Trophoblast cell (in vitro differentiated cells and primary cell): ENCODE data around the gene EIF5A2.
A peak's percentile ranks its signal among the peaks of the same experiment; 100 is the strongest.

ENCODE experiments used
- DNase-seq, 2 donors: peaks; one replicate each; pipeline ENCODE4 v3.0.0-alpha.2; 2016
- H2AFZ ChIP-seq: 2 replicates; pipeline ENCODE4 v1.6.1; 2013; ENCODE audit warnings: low read length, moderate library complexity, mild to moderate bottlenecking; ENCODE audit not compliant: insufficient read depth, poor library complexity
- H2AK5ac ChIP-seq: 2 replicates; pipeline ENCODE4 v1.6.1; 2013; ENCODE audit warnings: mild to moderate bottlenecking, low read length
- H2BK120ac ChIP-seq: 2 replicates; pipeline ENCODE4 v1.6.1; 2013; ENCODE audit warnings: low read length, mild to moderate bottlenecking, moderate library complexity; ENCODE audit not compliant: insufficient read depth, poor library complexity
- H2BK12ac ChIP-seq: 2 replicates; pipeline ENCODE4 v1.6.1; 2013; ENCODE audit warnings: mild to moderate bottlenecking, low read length, moderate library complexity
- H2BK5ac ChIP-seq: 2 replicates; pipeline ENCODE4 v1.6.1; 2013; ENCODE audit warnings: low read length, low read depth, moderate library complexity, mild to moderate bottlenecking; ENCODE audit not compliant: poor library complexity
- H3K14ac ChIP-seq: 2 replicates; pipeline ENCODE4 v1.6.1; 2013; ENCODE audit warnings: mild to moderate bottlenecking, low read length
- H3K18ac ChIP-seq: 2 replicates; pipeline ENCODE4 v1.6.1; 2013; ENCODE audit warnings: mild to moderate bottlenecking, low read length
- H3K23ac ChIP-seq: 2 replicates; pipeline ENCODE4 v1.6.1; 2013; ENCODE audit warnings: low read length
- H3K27ac ChIP-seq: 2 replicates; pipeline ENCODE4 v1.5.1; 2013; ENCODE audit warnings: low read depth, mild to moderate bottlenecking, inconsistent platforms, low read length, moderate library complexity
- H3K27me3 ChIP-seq: 2 replicates; pipeline ENCODE4 v1.6.1; 2013; ENCODE audit warnings: inconsistent platforms, mild to moderate bottlenecking, low read length, moderate library complexity; ENCODE audit not compliant: insufficient read depth
- H3K36me3 ChIP-seq, 2 experiments: 1 replicate in 1 of 2; 2 replicates in 1 of 2; pipeline ENCODE4 v1.6.1; 2013; ENCODE audit warnings: low read length in 2 of 2, mild to moderate bottlenecking in 2 of 2, moderate library complexity in 1 of 2; ENCODE audit not compliant: insufficient read depth in 2 of 2, control insufficient read depth in 1 of 2
- H3K4ac ChIP-seq: 2 replicates; pipeline ENCODE4 v1.6.1; 2013; ENCODE audit warnings: low read depth, mild to moderate bottlenecking, low read length, moderate library complexity
- H3K4me1 ChIP-seq, 2 experiments: 1 replicate in 1 of 2; 2 replicates in 1 of 2; pipeline ENCODE4 v1.6.1; 2013; ENCODE audit warnings: low read length in 2 of 2, mild to moderate bottlenecking in 2 of 2, moderate library complexity in 1 of 2; ENCODE audit not compliant: insufficient read depth in 2 of 2, control insufficient read depth in 1 of 2
- H3K4me2 ChIP-seq: 2 replicates; pipeline ENCODE4 v1.6.1; 2013; ENCODE audit warnings: inconsistent platforms, mild to moderate bottlenecking, low read length, moderate library complexity
- H3K4me3 ChIP-seq: 2 replicates; pipeline ENCODE4 v1.5.1; 2013; ENCODE audit warnings: mild to moderate bottlenecking, low read depth, low read length, inconsistent platforms
- H3K79me1 ChIP-seq: one replicate; pipeline ENCODE4 v1.6.1; 2013; ENCODE audit warnings: low read length
- H3K79me2 ChIP-seq: 2 replicates; pipeline ENCODE4 v1.6.1; 2013; ENCODE audit warnings: low read length, mild to moderate bottlenecking; ENCODE audit not compliant: control insufficient read depth, insufficient read depth, poor library complexity
- H3K9ac ChIP-seq: 2 replicates; pipeline ENCODE4 v1.6.1; 2013; ENCODE audit warnings: mild to moderate bottlenecking, low read length
- H3K9me3 ChIP-seq: 2 replicates; pipeline ENCODE4 v1.6.1; 2013; ENCODE audit warnings: low read depth, mild to moderate bottlenecking, control low read depth, inconsistent platforms, low read length; ENCODE audit not compliant: insufficient read depth
- H4K12ac ChIP-seq: 2 replicates; pipeline ENCODE4 v1.6.1; 2013; ENCODE audit warnings: low read depth, mild to moderate bottlenecking, low read length, moderate library complexity
- H4K8ac ChIP-seq: 2 replicates; pipeline ENCODE4 v1.6.1; 2013; ENCODE audit warnings: low read depth, mild to moderate bottlenecking, low read length, moderate library complexity
- H4K91ac ChIP-seq: one replicate; pipeline ENCODE4 v1.6.1; 2013; ENCODE audit warnings: low read depth, mild to moderate bottlenecking, low read length, moderate library complexity
- WGBS: extraction: QIAGEN DNeasy Blood & Tissue Kit; methylation state at CpG from one replicate; pipeline ENCODE4 v1.1.7; 2013; ENCODE audit warnings: missing lambda C conversion rate; ENCODE audit not compliant: insufficient read length, insufficient coverage; ENCODE audit errors: extremely low coverage; 5-methylcytosine and 5-hydroxymethylcytosine counted together

The EIF5A2 gene

DNA sequence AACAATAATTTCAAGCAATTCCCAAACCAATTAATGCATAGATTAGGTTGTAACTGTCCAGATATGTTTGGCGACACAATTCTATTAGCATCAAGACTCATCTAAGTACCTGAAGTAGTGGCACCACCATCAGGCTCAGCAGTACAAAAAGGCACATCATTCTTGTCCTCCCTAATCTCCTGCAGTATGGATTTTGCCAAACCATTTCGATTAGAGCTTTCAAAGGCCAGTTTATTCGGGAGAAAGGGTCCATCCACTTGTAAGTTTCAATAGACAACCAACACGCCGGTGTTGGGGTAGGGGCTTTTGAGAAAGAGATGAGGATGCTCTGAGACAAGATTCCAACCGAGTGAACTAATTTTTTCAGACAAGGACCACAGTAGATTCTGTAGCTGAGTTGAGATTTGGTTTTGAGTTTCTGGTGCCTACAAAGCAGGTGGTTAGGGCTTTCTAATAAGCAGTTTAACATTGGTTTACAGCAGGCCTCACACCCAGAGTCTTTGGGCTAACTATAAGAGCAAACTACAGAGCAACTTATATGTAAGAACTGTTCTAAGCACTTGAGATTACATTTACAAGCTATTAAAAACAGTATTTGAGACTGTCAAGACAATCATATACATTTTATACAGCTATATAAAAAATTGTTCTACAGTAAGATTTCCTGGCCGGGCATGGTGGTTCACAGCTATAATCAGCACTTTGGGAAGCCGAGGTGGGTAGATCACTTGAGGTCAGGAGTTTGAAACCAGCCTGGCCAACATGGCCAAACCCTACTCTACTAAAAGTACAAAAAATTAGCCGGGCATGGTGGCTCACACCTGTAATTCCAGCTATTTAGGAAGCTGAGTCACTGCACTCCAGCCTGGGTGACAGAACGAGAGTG, 43.0 kb downstream of the EIF5A2 start:
- no peak overlapping the region for H2AFZ ChIP-seq
- no peak overlapping the region for H3K23ac ChIP-seq
- no peaks in the 10 kb centered on the region for H3K27me3 ChIP-seq
- H3K36me3 ChIP-seq, result peaks cover 2 to 8% of the 10 kb centered on the region in 2 experiments
- H4K91ac ChIP-seq, result no peak overlapping the region
- H2AK5ac ChIP-seq, result no peak overlapping the region
- no peak overlapping the region for H3K27ac ChIP-seq
- no peak overlapping the region for H3K18ac ChIP-seq
- no peak overlapping the region for H3K4ac ChIP-seq
- no peak overlapping the region for H3K4me2 ChIP-seq
- peaks cover 4% of the 10 kb centered on the region for H3K79me2 ChIP-seq
- no peak overlapping the region for H3K14ac ChIP-seq
- no peak overlapping the region for H2BK120ac ChIP-seq
- no peak overlapping the region for H4K12ac ChIP-seq
- no peak overlapping the region for H2BK12ac ChIP-seq
- peaks cover 4% of the 10 kb centered on the region for H3K79me1 ChIP-seq
- H3K4me3 ChIP-seq, result no peak overlapping the region
- no CpG with 5 or more reads among the region's 10 CpGs for WGBS
- no peaks in the 10 kb centered on the region for H3K9me3 ChIP-seq
- H3K4me1 ChIP-seq, result peaks cover 0 to 2% of the 10 kb centered on the region in 2 experiments
- no peak overlapping the region for H4K8ac ChIP-seq
- peak in 1 of 2 donors; percentile 40 for DNase-seq
- H2BK5ac ChIP-seq, result no peak overlapping the region
- H3K9ac ChIP-seq, result no peak overlapping the region

DNA sequence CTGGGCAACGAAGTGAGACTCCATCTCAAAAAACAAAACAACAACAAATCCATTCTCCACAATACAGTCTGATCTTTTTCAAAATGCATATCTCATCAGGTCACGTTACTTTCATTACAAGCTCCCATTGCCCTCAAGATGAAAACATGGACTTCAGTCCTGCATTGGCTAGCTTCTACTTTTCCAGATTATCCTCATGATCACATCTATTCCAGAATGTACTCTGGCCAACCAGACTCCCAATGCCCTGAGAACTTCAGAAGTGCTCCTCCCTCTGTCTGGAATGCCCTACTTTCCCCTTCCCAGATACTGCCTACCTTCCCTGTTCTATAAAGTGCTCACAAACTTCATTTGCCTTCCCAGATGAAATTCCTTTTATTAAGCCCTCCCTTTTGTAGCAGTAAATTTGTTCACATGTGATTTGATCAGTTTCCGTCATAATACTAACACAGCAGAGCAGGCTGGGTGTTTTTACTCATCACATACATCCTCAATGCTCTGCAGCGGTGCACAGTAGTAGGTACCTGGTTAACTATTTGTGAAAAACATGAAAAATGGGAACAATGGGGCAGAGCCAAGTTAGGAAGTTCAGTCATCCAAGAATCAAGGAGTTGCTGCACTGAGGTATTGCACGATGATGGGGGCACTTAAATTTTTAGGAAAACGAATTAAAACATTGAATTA, 43.8 kb downstream of the EIF5A2 start:
- Histone ChIP-seq H2AK5ac (no peak overlapping the region), H2BK12ac (no peak overlapping the region), H3K79me2 (peaks cover 2% of the 10 kb centered on the region), H3K79me1 (peaks cover 1% of the 10 kb centered on the region), H2BK5ac (no peak overlapping the region), H3K36me3 (peaks cover 2 to 8% of the 10 kb centered on the region in 2 experiments), H3K9me3 (no peaks in the 10 kb centered on the region), H3K4me1 (peaks cover 0 to 2% of the 10 kb centered on the region in 2 experiments), H4K12ac (no peak overlapping the region), H3K23ac (no peak overlapping the region), H3K14ac (no peak overlapping the region), H2BK120ac (no peak overlapping the region), H3K4me3 (no peak overlapping the region), H3K18ac (no peak overlapping the region), H3K27ac (no peak overlapping the region), H2AFZ (no peak overlapping the region), H3K27me3 (no peaks in the 10 kb centered on the region), H3K4ac (no peak overlapping the region), H3K9ac (no peak overlapping the region), H4K8ac (no peak overlapping the region), H4K91ac (no peak overlapping the region), H3K4me2 (no peak overlapping the region)
- DNase-seq, result peak in 1 of 2 donors; percentile 28
- WGBS, result no CpG with 5 or more reads among the region's 6 CpGs

DNA sequence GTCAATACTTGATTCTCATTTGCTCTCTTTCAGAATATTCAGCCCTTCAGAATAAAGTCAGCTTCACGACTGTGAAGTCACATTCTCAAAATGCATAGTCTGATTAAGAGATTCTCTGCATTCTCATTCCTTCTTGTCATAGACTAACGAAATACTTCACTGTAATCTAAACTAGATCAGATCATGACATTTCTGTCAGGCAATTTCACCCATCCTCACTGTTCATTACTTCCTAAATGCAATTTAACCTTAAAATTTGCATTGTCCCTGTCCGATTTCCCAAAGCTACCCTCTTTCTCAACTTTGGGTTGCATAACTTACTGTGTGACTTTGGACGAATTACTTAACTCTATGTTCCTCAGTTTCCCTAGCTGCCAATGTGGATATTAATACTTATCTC, 44.6 kb downstream of the EIF5A2 start:
- Histone ChIP-seq H2BK12ac (no peak overlapping the region), H4K91ac (no peak overlapping the region), H2AFZ (no peak overlapping the region), H3K4me2 (no peak overlapping the region), H3K27me3 (no peaks in the 10 kb centered on the region), H4K12ac (no peak overlapping the region), H3K4ac (no peak overlapping the region), H3K9me3 (no peaks in the 10 kb centered on the region), H3K79me1 (no peaks in the 10 kb centered on the region), H2BK120ac (no peak overlapping the region), H3K4me1 (peaks cover 0 to 1% of the 10 kb centered on the region in 2 experiments), H3K4me3 (no peak overlapping the region), H2AK5ac (no peak overlapping the region), H4K8ac (no peak overlapping the region), H3K36me3 (peaks cover 2 to 8% of the 10 kb centered on the region in 2 experiments), H3K18ac (no peak overlapping the region), H3K14ac (no peak overlapping the region), H3K23ac (no peak overlapping the region), H3K27ac (no peak overlapping the region), H3K79me2 (no peaks in the 10 kb centered on the region), H2BK5ac (no peak overlapping the region), H3K9ac (no peak overlapping the region)
- peak; percentile 40 to 83 for DNase-seq
- WGBS, result no CpG with 5 or more reads among the region's 4 CpGs

DNA sequence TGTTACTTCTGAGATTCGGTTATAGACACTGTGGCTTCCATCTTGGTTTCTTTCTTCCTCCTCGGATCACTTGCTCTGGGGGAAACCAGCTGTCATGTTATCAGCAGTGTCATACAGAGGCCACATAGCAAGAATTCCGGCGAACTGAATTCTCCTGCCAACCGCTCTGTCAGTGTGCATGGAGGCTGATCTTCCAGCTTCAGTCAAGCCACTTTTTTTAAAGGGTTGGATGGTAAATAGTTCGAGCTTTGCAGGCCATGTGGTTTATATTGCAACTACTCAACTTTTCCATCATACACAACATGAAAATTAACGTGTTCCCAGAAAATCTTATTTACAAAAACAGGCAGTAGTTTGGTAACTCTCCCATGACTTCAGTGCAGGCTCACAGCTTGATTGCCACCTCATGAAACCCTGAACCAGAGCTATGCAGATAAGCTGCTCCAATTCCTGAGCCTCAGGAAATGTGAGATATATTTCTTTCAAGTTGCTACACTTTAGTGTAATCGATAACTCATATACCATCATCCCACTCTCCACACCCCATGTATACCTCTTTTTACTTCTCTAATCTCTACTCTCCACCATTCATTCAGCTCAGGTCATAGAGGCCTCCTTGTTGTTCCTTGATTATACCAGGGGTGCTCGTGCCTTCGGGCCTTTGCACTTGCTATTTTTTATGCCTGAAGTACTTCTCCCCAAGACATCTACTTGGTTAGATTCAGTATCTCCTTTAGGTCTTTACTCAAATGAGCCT, 45.6 kb downstream of the EIF5A2 start:
- no peaks in the 10 kb centered on the region for H3K4me1 ChIP-seq
- no peak overlapping the region for H3K4me2 ChIP-seq
- H3K23ac ChIP-seq, result no peak overlapping the region
- no peak overlapping the region for H3K9ac ChIP-seq
- WGBS, result 100% methylated on average over 1 of the region's 10 CpGs
- H3K4me3 ChIP-seq, result no peak overlapping the region
- H3K27me3 ChIP-seq, result no peaks in the 10 kb centered on the region
- no peak overlapping the region for H4K91ac ChIP-seq
- H4K8ac ChIP-seq, result no peak overlapping the region
- no peak overlapping the region for H3K18ac ChIP-seq
- peak; percentile 45 to 78 for DNase-seq
- no peak overlapping the region for H4K12ac ChIP-seq
- H2BK120ac ChIP-seq, result no peak overlapping the region
- no peaks in the 10 kb centered on the region for H3K79me1 ChIP-seq
- no peaks in the 10 kb centered on the region for H3K79me2 ChIP-seq
- no peak overlapping the region for H3K14ac ChIP-seq
- H2BK5ac ChIP-seq, result no peak overlapping the region
- H2BK12ac ChIP-seq, result no peak overlapping the region
- H3K27ac ChIP-seq, result no peak overlapping the region
- H3K4ac ChIP-seq, result no peak overlapping the region
- peaks cover 2 to 8% of the 10 kb centered on the region in 2 experiments for H3K36me3 ChIP-seq
- no peak overlapping the region for H2AFZ ChIP-seq
- H2AK5ac ChIP-seq, result no peak overlapping the region
- no peaks in the 10 kb centered on the region for H3K9me3 ChIP-seq
